Effector CD8-positive, alpha-beta T cell (primary cell): ENCODE measurements around the gene CHRND.
"Not testable (repeated sequence)": the region's sequence is repeated elsewhere in the genome, so short reads cannot be mapped to it uniquely, and the experiment has no call there.

ENCODE experiments used
- DNase-seq: peaks from one replicate; lab custom pipeline; 2025; lab: John Stamatoyannopoulos, UW

CHRND gene

DNA sequence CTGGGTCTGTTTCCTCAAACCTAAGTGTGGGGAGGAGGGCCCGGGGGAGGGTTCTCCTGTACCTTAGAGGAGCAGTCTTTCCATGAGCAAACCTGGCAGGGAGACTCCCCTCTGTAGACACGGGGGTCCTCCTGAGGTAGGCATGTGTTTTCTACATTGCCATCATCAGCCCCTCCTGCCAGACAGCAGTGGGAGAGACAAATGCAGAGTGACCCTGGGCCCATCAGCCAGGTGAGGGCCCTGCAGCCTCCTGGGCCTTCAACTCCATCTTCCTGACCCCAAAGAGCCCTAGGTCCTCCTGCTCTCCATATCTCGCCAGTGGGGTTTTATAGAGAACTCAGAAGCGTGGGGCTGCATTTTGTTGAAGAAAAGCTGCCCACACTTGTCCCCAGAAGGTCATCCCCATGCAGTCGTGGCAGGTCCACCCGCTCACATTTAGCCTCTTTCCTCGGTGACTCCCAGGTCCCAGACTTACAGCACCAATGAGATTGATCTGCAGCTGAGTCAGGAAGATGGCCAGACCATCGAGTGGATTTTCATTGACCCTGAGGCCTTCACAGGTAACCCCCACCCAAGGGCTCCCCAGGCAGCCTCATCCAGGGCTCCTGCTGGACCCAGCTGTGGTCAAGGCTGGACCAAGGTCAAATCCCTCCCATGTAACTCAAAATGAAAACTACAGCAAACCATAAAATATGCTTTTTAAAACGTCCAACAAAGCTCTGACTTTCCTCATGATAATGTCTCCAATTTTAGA is 16.2 kb downstream of the CHRND start:
- no peak for DNase-seq

DNA sequence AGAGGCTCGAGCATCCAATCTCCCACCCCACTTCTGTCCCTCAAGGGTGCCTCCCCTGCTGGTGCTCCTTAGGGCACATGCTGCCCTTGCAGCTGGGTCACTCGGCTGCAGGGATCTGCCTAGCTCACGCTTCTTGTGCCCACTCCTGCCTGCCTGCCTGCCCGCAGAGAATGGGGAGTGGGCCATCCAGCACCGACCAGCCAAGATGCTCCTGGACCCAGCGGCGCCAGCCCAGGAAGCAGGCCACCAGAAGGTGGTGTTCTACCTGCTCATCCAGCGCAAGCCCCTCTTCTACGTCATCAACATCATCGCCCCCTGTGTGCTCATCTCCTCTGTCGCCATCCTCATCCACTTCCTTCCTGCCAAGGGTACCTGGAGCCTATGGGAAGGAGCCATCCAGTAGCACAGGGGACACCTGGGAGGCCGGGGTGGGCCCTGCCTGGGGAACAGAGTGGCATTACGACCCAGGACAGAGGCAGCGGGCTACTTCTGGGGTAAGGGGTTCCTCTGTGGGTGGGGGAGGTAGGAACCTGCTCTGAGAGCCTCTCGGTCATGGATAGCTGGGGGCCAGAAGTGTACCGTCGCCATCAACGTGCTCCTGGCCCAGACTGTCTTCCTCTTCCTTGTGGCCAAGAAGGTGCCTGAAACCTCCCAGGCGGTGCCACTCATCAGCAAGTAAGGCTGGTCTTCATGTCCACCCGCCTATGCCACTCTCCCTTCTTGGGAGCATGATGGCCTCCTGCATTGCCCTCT is 16.9 kb downstream of the CHRND start:
- no peak for DNase-seq

DNA sequence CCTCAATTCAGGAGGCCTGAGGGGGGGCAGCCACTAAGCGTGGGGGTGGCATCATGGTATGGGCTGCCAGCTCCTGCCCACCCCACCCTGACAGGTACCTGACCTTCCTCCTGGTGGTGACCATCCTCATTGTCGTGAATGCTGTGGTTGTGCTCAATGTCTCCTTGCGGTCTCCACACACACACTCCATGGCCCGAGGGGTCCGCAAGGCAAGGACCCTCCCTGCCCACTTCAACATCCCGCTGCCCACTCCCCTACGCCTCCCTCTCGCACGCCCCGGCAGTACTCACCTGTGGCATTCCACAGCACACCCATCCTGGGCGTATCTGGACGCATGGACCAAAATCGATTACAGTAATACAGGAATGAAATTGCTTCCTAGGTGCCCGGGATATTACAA is 17.5 kb downstream of the CHRND start:
- DNase-seq = no peak

DNA sequence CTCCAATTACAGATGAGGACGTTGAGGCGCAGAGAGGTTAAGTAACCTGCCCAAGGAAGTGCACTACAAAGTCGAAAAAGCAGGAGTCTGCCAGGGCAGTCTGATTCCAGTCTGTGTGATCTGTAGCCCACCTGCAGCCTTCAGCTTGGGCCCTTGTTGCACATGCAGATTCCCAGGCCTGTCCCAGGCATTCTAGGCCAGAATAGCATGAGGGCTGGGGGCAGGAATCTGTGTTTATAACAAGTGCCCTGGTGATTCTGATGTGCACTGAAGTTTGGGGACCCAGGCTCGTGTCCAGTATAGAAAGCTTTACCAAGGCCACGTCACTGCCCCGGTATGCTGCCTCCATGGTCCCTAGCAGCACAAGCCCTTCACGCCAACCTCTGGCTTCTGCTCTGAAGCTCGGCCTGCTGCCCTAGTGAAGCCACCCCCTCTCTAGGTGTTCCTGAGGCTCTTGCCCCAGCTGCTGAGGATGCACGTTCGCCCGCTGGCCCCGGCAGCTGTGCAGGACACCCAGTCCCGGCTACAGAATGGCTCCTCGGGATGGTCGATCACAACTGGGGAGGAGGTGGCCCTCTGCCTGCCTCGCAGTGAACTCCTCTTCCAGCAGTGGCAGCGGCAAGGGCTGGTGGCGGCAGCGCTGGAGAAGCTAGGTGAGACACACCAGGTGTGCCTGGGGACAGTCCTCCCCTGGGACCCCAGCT is 18.1 kb downstream of the CHRND start:
- DNase-seq = no peak

GRCh38 chr2:232544674-232545073 is 18.7 kb downstream of the CHRND start:
- no peak for DNase-seq

DNA sequence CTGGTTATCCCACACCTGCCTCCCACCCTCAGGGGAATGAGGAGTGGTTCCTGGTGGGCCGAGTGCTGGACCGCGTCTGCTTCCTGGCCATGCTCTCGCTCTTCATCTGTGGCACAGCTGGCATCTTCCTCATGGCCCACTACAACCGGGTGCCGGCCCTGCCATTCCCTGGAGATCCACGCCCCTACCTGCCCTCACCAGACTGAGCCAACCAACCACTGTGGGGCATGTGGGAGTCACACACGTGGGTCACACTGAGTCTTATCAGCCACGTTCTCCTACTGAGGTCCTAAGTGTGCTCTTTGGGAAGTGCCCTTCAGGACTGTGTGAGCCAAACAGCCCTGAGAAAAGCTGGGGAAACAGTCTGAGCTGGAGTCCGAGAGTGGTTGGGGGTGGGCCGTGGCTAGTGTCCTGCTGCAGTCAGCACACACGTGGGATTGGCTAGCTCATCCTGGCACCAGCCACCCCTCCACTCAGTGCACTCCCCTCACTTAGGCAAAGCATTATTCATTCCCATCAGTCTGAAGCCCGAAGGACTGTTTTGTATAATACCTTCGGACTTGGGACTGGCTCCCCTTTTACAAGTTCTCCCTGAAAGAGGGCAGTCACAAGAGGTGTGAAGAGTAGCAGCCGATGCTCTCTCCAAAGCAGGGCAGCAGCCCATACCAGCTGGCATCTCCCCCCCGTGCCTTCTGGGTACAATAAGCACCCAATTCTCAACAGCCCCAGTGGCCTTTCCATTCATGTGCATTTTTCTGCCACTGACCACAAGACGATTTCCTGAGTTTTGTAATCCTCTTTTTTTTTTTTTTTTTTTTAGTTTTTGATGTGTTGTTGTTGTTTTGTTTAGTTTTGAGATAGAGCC is 19.8 kb downstream of the CHRND start:
- no peak for DNase-seq

- no peak for DNase-seq
Observed at GRCh38 chr2:232547991-232548390, 22.0 kb downstream of the CHRND start.

- no peak for DNase-seq
Observed at GRCh38 chr2:232549655-232550353, 23.8 kb downstream of the CHRND start.

GRCh38 chr2:232550354-232551249 is 24.6 kb downstream of the CHRND start, which contains the start of the genes EIF4E2 and TIGD1:
EIF4E2 (plus strand) TSS chr2:232550689; CDS start chr2:232550725, 36 bp downstream.
TIGD1 (minus strand) TSS chr2:232550557; CDS start chr2:232549882, 675 bp downstream.
- peak; percentile 83 for DNase-seq

- no peak for DNase-seq
Observed at GRCh38 chr2:232551250-232551638, 25.3 kb downstream of the CHRND start.

DNA sequence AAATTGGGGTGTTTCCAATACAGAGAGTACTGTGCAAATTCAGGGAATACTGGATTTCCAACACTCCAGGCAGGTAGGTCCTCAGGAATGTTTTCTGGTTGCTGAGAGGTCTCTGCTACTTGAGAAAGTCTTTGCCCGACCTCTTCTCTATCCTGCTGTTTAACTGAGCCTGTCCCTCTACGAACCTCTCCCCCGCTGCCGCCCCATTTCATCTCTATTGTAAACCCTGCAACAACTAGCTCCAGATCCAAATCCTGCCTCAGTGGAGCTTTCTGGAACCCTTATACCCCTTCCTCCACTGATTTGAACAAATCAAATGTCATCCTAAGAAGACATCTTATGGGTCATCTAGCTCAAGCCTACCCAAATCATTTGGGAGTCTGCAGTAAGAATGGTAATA is 25.8 kb downstream of the CHRND start:
- no peak for DNase-seq

- no peak for DNase-seq
Observed at GRCh38 chr2:232556426-232556825, 30.5 kb downstream of the CHRND start.

GRCh38 chr2:232562515-232563151 is 36.7 kb downstream of the CHRND start:
- no peak for DNase-seq

- no peak for DNase-seq
Observed at GRCh38 chr2:232563580-232563979, 37.6 kb downstream of the CHRND start.

- DNase-seq = no peak
Observed at GRCh38 chr2:232567721-232568120, 41.8 kb downstream of the CHRND start.

DNA sequence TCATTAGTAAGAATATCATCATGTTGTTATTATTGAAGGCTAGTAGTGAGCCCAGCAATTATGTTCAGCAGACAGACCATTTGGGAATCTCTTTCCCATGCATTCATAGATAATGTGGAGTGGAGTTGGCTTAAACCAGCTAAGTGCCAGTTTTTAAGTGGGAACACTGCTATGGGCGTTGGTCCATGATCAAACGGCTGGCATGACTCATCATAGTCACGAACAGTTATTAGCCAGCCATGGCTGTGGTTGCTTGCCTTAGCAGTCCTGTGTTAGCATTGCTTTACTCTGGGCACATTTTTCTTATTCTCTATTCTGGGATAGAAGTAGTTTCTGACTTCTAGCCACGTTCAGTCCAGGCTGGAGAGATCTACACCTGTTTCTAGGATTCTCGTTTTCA is 42.2 kb downstream of the CHRND start:
- DNase-seq = no peak

- DNase-seq = no peak
Observed at GRCh38 chr2:232569541-232569940, 43.6 kb downstream of the CHRND start.

- not testable (repeated sequence) for DNase-seq
Observed at GRCh38 chr2:232570481-232570880, 44.5 kb downstream of the CHRND start.

DNA sequence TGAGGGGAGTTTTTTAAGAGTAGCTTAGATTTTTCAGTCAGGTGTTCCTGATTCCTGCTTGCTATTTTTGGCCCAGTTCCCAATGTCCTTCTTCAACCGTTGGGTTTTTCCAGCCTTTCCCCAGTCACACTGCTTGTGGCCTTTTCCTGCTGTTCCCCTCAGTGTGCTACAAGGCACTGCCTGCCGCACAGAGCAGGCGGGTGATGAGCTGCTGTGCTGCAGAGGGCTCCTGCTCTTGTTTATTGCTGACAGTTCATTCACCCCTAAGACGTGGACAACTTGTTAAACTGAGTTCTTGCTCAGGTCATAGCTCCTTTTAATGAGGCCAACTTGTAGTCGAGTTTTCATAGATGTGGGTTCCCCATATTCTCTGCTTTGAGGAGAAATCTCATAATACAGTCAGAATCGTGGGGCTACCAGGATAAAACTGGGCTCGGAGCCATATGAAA is 45.1 kb downstream of the CHRND start:
- no peak for DNase-seq
